Amniotic stem cell (primary cell): ENCODE measurements around the gene CLEC16A.
A peak's percentile ranks its signal among the peaks of the same experiment; 100 is the strongest.

Experiments
- DNase-seq: peaks from one replicate; lab custom pipeline; 2025; lab: John Stamatoyannopoulos, UW

Gene CLEC16A

DNA sequence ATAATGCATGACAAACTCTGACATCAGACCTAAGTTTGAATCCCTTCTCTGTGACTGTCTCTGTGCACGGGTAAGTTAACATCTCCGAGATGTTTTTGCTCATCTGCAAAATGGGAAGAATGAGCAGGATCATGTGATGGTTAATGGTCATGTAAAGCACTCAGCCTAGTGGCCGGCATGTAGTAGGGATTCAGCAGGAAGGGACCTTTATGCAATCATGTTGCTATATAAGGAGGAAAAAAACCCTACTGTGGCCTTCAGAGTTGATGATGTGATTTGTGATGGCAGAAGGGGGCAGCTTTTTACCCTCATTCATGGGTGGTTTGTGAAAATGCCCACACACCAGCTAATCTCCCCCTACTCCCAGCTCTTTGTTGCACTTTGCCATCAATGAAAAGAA lies 24.1 kb downstream of the CLEC16A start:
- no peak for DNase-seq

DNA sequence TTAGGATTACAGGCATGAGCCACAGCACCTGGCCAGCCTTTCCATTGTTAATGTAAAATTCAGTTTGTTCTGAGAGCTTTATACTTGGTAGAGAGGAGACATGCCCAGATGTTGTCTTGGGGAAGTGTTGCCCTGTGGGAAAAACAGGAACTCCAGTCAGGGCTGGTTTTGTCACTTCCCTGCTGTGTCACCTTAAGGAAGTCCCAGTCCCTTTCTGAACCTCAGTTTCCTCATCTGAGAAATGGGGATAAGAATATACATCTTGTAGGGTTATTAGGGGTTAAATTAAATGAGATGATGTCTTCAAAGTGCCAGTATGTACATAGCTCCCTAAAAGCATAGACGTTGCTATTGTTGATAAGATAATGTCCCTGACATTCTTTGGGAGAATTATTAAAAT lies 25.3 kb downstream of the CLEC16A start:
- DNase-seq = no peak

DNA sequence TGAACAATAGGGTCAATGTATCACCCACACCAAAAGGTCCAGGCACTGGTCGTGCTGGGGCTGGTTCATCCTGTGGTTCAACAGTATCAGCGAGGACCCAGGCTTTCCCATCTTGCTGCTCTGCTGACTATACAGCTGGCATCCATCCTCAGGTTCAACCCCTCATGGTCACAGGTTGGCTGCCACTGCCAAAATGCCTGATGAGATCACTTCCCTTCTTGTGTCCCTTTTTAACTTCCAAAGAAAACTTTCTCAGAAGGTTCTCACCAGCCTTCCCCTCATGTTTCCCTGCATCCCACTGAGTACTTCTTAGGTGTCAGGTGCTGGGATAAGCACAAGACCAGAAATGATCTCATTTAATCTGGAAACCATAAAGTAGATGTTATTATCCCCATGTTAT lies 25.7 kb downstream of the CLEC16A start:
- no peak for DNase-seq

DNA sequence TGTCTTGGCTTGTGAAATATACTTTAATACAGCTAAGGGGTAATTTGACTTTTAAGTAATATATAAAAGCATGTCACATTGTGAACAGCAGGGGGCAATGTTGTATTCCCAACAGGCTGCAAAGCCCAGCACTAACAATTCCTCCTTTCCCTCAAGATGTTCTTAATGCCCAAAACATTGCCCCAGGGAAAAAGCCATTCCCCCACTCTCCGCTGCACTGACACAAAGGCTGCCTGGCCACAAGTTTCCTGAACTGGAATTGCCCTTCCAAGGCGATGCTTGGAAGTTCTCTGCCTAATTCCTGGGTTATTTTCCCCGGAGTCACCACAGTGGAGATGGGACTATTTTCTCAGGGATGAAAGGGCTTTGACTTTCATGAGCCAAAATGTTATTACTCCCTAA lies 27.2 kb downstream of the CLEC16A start:
- DNase-seq = peak; percentile 80

DNA sequence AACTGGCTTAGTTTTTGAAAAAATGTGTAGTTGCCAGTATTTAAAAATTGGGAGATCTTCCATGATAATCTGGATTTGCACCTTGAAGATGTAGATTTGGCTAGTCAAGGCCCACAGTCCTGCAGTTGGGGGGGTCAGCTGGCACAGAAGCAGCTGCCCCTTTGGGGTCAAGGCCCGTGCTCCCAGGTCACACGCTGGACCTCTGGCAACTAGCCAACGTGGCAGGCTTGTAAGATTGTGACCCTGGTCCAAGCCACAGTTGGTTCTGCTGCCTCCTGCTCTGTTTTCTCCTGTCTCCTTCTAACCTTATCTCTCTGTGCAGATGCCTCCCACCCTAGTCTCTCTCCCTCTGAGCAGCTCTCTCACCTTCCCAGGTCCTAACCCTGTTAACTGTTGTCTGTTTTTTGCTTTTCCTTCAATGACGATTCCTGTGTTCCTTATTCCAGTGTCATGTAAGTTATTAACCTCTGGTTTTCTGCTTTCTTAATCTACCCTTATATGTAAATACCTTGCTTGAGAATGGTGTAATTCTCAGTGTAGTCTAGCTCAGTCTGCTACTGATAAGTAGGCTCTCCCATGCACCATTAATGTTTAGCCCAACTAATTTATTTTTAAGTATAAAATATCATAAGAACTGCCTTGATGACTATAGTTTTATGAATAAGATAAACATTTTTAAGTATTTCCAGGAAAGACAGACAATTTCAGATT lies 27.9 kb downstream of the CLEC16A start:
- no peak for DNase-seq

DNA sequence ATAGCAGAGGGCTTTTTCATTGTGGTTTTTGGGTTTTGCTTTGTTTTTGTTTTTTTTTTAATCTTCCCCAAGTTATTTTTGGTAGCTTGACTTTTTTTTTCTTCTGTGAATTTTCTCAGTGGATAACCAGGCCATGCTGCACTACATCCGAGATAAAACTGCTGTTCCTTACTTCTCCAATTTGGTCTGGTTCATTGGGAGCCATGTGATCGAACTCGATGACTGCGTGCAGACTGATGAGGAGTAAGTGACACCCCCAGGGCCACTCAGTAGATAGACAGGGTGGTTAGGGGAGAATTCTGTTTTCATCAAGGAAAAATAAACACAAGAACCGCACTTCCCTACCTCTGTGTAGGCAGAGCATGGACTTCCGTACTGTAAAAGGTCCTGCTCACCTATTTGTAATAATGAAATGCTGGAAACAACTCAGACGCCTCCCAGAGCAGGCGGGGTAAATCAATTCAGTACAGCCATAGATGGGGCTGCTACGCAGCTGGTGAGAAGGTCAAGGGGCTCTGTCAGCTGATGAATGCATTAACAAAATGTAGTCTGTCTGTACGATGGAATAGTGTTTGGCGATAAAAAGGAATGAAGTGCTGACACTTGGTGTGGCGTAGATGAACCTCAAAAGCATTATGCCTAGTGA lies 28.6 kb downstream of the CLEC16A start:
- DNase-seq = no peak

DNA sequence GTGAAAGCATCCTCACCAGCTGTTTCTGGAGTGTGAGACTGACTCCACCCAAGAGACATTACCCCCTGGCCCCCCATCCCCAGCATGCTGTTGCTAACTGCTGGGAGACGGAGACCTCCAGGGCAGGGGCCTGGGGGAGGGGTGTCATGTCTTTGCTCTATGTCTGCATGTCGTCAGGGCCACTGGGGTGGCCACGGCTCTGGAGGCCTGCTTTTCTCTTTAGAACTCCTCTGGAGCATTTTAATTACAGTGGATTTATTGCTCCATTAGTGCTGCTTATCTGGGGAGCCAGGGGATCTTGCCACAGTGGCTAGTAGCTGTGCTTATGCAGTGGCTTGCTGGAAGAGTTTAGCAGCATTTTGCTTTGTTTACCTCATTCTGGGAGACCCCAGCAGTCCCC lies 32.3 kb downstream of the CLEC16A start:
- DNase-seq = no peak

DNA sequence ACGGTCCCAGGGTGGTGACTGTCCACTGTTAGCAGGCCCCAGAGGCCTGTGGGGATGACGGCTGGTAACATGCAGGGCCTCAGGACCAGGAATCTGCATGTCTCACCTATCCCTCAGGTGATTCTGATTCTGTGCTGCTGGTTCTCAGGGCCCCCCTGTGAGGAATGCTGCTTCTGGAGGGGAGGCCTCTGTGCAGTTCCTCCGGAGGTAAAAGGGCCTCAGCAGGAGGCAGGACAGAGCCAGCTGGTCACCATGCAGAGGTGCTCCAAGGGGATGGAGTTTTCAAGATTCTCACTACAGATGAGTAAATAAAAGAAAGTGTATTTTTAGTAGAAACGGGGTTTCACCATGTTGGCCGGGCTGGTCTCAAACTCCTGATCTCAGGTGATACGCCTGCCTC lies 33.8 kb downstream of the CLEC16A start:
- DNase-seq = no peak

DNA sequence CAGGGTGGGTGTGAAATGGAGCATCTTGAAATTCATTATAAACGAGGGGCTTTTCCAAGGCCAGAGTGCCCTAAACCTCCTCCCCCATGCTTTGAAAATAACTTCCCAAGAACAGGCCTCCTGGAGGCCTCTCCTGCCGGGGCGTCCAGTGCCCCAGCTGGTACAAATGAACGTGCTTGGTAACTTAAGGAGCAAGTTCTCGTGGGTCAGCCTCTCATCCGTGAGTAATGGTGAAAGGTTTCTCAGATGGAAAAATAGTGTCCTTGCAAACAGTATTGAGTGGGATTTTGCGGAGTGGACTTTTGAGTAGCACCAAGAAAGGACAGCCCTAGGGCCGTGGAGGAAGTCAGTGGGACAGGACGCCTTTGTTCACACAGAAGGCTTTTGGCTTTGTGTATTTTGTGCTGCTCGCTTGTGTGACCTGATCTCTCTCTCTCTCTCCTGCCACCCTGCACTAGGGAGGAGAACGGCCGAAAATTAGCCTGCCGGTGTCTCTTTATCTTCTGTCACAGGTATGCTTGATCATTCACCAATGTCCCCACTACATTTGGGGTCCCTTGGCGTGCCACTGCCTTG lies 34.6 kb downstream of the CLEC16A start:
- DNase-seq = no peak

DNA sequence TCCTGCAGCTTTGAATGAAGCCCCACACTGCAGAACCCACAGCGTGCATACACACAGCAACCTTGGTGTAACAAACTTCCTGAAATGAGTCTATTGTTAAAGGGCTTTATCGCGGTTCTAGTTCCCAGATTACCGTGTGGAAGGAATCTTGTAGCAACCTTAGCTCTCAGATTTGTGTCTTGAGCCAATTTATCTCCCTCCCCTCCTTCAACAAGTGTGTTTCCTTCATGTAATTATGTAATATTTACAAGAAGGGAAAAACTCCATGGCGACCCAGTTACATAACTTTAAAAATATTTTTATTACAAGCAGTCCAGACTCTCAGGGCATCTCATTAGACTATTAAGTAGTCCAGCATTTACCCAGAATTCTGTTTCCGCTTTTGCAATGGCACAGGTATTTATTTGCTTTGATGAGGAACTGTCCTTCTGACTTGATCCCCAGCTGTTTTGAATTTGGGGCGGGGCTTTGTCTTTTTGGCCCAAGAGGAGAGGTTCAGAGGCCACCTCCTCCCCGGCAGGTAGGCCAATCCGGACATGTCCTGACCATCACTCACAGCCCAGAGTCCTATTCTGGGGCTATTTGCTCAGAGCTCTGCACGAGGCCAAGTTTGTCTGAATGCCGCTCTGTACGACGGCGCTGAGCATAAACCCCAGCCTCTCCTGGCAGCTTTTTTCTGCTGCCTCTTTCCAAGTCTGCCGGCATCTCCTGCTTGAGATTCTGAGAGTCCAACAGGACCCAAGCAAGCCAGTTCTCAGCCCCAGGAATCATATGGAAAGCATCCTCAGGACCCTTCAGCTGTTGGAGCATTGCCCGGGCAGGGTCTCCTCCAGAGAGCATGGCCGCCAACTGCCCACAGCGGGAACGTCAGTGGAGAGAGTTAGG lies 35.6 kb downstream of the CLEC16A start:
- DNase-seq = no peak

DNA sequence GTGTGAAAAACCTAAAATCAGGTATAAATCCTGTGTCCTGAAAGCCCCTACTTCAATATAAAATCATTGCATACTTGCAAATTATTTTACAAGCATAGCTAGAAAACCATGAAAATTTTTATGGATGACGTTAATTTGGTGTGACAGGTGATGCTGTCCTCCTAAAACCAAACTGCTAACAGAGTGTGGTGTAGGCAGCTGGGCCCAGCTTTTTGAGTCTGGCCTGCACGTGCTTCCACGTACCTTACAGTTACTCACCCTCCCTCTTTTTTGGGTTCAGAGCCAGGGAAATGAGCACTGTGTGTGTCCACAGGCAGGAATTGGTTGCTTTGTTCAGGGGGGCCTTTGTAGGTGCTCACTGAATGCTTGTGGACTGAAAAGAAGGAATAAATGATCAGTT lies 36.4 kb downstream of the CLEC16A start:
- DNase-seq = no peak

DNA sequence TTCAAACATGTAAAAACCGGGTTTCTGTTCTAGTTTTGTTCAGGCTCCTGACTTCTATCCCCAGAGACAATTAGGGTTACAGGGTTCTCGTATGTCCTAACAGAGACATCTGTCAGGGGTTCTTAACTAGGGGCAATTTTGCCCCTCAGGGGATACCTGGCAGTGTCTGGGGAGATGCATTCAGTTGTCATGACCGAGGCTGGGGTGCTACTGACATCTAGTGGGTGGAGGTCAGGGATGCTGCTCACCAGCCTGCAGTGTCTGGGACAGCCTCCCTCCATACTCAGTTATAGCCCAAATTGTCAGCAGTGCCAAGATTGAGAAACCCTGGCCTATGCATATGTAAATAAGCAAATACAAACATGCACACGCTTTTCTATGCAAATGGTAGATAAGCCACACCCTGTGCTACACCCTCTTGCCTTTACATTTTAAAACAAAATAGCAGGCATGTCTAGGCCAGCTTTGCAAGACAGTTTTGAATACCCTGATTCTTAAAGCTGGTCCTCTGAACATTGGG lies 37.4 kb downstream of the CLEC16A start:
- DNase-seq = no peak

DNA sequence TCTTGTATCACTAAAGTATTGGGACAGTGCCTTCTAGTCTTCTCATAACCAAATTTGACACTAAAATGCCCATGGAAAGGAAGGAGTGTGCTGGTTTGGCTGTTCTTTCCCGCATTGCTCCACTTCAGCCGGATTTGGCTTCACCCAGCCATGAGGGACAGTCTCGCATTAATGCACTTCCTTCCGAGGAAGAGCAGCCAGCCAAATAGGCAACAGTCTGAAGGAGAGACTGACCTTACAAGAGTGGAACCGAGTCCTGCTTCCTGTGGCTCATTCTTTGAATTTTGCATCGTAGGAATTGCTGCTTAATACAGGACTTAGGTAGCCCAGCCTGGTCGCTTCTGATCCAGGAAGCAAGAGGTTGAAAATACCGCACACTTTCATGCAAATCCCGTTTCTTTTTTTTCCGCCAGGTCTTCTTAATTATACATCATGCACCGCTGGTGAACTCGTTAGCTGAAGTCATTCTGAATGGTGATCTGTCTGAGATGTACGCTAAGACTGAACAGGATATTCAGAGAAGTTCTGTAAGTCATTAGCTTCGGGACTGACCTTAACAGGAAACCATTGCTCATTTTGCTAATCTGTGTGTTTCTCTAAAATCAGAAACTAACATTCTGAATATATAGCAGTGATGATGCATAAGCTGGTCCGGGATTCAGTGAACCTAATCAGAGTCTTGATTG lies 38.2 kb downstream of the CLEC16A start:
- DNase-seq = no peak

DNA sequence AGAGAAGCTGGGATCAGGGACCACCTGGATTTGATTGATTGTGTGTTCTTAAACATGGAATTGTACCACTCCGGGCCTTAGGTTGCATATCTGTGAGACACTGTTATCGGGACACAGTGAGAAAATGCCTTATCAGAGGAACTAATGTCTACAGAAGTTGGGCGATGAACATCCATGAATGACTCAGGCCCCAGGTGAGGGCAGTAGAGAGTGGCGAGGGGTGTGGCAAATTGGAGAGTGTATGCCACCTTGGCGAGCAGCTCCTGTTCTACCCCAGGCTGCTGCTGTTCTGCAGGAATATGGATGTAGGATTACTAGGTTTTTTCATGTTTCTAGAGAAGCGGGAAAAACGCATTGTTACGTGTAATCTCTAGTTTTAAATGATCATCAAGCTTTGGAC lies 38.8 kb downstream of the CLEC16A start:
- DNase-seq = no peak

DNA sequence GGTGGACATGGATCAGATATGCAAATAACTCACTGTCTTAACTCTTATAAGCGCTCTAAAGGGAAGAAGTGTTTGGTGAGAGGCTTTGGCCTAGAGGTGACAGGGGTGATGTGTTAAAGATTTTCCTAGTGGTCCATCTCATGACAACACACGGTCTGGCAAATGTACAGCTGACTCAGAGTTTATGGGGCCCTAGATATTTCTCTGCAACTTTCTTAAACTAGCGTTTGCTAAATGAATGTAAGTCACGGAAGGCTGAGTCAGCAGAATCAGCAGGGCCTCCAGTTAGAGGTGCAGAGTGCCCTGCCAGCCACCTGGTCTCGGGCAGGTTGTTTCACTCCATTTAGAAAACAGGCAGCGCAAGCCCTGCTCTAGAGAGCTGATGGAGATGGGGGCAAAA lies 40.1 kb downstream of the CLEC16A start:
- no peak for DNase-seq

DNA sequence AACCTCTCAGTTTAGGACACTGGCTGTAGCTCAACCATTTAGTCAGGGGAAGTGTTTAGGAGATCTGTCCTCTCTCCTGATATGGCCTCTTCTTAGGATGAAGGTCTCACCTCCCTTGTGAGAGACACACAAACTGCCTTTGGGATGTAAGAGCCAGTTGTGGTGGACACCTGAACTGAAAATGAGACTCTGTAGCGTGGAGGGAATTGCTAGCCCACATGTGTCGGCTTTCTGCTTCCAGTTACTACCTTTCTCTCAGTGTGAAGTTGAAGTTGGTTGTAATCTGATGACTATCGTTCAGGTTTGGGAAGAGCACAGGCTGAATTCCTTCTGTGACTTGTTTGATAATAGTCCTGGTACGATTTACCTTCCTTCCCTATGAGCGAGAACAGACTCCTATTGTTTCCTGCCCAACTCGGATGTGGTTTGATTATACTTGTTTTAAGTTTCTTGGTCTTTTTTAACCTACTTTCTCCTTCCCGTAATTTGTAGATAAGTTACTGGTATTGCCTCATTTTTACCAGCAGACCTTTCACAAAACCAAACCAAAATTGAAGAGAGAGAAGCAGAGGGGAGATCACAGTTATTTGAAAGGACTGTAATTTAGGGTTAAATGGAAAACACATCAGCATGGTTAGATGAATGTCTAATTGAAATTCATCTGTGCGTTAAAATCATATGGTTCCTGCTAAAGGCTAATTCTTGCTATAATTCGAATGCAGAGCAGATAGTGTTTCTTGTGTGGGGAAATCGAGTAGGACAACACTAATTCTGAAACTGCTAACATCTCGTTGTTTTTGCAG lies 43.2 kb downstream of the CLEC16A start:
- DNase-seq = no peak

DNA sequence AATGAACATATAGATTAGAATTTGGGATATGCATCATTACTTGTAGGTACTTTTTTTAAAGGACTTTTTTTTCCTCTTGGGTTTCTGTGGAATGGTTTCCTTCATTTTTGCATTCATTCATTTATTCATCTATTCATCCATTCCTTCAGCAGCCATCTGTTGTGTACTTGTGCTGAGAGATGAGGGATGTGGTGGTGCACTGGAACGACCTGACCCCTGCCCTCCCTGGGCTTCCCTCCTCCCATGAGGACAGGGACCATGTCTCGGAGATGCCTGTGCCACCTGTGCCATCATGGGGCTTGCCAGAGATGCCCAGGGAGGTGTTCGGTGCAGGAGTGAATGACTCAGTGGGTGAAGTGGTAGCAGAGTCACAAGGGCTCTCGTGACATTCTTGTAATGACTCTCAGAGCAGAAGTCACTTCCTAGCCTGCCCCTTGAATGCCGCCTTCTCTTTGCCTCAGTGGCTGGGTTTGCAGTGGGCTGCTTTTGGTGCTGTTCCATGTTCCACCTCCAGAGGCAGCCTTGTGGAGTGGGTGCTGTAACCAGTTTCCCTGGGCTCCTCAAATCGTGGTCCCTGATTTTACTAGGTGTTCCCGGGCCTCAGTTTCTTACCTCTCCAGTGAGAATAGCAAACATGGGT lies 43.9 kb downstream of the CLEC16A start:
- DNase-seq = no peak

DNA sequence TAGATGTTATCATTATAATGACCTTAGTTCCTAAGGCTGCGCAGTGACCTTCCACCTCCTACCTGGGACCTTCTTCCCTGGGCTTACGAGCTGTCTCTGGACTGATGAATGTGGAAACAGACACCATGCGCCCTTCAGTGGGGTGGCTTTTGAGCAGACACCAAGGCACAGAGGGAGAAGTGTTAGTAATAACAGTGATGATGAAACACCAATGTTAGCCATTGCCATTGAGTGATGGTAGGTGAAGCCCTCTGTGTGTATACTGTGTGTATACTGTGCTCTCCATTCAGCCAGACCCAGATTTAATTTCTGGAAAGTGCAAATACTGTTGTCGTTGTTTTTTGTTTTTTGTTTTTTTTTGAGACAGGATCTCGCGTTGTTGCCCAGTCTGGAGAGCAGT lies 44.5 kb downstream of the CLEC16A start:
- no peak for DNase-seq

DNA sequence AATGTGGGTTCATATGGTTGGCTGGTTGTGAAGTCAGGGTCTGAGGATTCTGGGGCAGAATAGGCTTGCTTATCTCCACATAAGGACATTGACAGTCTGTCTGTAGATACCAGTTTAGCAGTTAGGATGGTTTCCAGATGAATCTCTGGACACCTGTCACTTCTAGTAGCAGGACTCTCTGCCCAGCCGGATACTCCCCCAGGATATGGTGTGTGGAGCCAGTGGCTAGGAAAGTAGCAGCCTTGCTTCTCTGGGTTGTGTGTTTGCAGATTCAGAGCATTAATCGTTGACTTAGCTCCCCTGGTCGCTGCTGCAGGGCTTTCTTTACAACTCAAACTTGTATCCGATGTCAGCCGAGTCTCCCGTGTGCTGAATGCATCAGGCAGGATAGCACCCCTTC lies 45.2 kb downstream of the CLEC16A start:
- no peak for DNase-seq

DNA sequence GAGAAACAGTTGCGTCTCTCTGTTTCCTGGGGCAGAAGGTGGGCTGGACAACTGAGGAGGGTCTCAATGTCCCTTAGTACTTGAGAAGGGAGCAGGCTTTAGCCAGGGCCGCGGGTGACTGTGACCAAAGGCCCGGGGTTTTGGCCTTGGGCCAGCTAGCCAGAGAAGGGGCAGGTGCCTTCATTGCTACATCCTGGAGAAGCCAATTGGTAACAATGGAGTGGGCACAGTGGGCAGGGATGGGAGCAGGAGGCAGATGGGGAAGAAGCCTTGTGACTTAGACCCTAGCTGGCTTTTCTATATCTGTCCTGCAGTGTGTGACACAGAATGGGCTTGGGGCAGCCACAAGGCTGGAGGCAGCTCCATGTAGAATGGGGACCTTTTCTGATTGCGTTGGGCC lies 46.0 kb downstream of the CLEC16A start:
- no peak for DNase-seq

DNA sequence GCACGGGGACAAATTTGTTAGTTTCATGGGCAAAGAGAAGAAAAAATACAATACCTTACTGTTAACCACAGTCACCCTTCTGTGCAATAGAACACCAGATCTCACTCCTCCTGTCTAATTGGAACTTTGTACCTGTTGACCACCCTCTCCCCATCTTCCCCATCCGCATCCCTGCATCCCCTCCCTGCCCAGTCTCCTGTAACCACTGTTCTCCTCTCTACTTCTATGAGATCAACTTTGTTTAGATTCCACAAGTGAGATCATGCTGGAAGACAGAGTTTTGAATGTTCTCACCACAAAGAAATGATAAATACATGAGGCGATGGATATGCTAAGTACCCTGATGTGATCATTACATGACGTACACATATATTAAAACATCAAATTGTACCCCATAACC lies 47.7 kb downstream of the CLEC16A start:
- no peak for DNase-seq
